ENCODE data around the gene S1PR2. TPM values are rescaled to one million over a fixed set of nuclear protein-coding genes. Genes with fewer than 3 reads are reported as not detected.

The S1PR2 gene
- total and polyA plus RNA-seq, 9 of the 15 experiments (the other 6 are each of a cell fraction or from before 2014, with no cell fraction given): 1.5 to 3.9 (median 2.0) TPM

DNA sequence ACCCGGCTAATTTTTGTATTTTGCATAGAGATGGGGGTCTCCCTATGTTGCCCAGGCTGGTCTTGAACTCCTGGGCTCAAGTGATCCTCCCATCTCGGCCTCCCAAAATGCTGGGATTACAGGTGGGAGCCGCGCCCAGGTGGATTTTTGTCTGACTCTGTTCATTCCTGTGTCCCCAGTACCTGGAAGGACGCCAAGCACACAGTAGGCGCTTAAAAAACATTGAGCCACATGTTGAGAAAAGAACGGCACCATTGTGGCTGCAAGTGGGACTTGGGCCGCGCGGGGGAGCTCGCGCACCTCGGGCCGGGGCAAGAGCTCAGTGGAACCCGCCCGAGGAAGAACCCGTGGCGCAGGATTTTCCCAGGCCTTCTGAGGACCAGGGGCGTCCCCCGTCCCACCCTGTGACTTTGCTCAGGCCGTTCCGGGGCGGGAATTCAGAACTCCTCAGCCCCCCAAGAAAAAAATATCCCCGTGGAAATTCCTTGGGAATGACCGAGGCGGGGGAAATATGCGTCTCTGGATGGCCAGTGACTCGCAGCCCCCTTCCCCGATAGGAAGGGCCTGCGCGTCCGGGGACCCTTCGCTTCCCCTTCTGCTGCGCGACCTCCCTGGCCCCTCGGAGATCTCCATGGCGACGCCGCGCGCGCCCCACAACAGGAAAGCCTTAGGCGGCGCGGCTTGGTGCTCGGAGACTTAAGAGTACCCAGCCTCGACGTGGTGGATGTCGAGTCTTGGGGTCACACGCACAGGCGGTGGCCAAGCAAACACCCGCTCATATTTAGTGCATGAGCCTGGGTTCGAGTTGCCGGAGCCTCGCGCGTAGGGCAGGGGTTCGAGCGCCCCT lies 38.4 kb upstream of the S1PR2 start (continued):
- TF ChIP-seq RCOR1 (IDR thresholded peaks at IDR 0.05; ENCODE audit: borderline replicate concordance in 1 of 2, low read depth in 2 of 2, low read length in 2 of 2): peak; percentile 26 to 50; a peak in 3 of 4 replicates
- TF ChIP-seq FOXP4 (CRISPR knock-in tag; IDR thresholded peaks at IDR 0.05; ENCODE audit: borderline replicate concordance): no peak
- 0 out of 2 replicates have a peak, but pooled peaks have one; percentile 28 for TF ChIP-seq ERF (CRISPR knock-in tag; IDR thresholded peaks at IDR 0.05)
- TF ChIP-seq JUND (IDR thresholded peaks at IDR 0.05; ENCODE audit: borderline replicate concordance, low read depth, low read length): no peak; the same call in 1 of the 2 replicates
- TF ChIP-seq JUND (tag; IDR thresholded peaks at IDR 0.05; ENCODE audit: borderline replicate concordance, low read depth, low read length): peak; percentile 32; the same call in 1 of the 3 replicates
- TF ChIP-seq, protein P1, sequence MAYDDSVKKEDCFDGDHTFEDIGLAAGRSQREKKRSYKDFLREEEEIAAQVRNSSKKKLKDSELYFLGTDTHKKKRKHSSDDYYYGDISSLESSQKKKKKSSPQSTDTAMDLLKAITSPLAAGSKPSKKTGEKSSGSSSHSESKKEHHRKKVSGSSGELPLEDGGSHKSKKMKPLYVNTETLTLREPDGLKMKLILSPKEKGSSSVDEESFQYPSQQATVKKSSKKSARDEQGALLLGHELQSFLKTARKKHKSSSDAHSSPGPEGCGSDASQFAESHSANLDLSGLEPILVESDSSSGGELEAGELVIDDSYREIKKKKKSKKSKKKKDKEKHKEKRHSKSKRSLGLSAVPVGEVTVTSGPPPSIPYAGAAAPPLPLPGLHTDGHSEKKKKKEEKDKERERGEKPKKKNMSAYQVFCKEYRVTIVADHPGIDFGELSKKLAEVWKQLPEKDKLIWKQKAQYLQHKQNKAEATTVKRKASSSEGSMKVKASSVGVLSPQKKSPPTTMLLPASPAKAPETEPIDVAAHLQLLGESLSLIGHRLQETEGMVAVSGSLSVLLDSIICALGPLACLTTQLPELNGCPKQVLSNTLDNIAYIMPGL (CRISPR knock-in tag; IDR thresholded peaks at IDR 0.05): 0 out of 2 replicates have a peak, but pooled peaks have one; percentile 40
- TF ChIP-seq, protein P2, sequence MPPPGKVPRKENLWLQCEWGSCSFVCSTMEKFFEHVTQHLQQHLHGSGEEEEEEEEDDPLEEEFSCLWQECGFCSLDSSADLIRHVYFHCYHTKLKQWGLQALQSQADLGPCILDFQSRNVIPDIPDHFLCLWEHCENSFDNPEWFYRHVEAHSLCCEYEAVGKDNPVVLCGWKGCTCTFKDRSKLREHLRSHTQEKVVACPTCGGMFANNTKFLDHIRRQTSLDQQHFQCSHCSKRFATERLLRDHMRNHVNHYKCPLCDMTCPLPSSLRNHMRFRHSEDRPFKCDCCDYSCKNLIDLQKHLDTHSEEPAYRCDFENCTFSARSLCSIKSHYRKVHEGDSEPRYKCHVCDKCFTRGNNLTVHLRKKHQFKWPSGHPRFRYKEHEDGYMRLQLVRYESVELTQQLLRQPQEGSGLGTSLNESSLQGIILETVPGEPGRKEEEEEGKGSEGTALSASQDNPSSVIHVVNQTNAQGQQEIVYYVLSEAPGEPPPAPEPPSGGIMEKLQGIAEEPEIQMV (tag; conservative IDR thresholded peaks at IDR 0.05; ENCODE audit: low read depth): no peak
- TF ChIP-seq ZNF121 (CRISPR knock-in tag; conservative IDR thresholded peaks at IDR 0.05): peak; percentile 50; the same call in 1 of the 2 replicates
- TF ChIP-seq HEY1 (CRISPR knock-in tag; IDR thresholded peaks at IDR 0.05; ENCODE audit: borderline replicate concordance): no peak
- no peak for TF ChIP-seq ZNF76 (CRISPR knock-in tag; IDR thresholded peaks at IDR 0.05; ENCODE audit: borderline replicate concordance)
- TF ChIP-seq CC2D1A (IDR thresholded peaks at IDR 0.05): peak; percentile 80
- peak in 2 of 3 experiments; percentile 55 to 71 for TF ChIP-seq YY1 (IDR thresholded peaks at IDR 0.05; ENCODE audit: borderline replicate concordance in 1 of 3, control insufficient read depth in 1 of 3, extremely low read depth in 1 of 3, insufficient read depth in 3 of 3, insufficient read length in 1 of 3, insufficient replicate concordance in 2 of 3, low read depth in 1 of 3, low read length in 2 of 3)
- 0 out of 2 replicates have a peak, but pooled peaks have one; percentile 21 for TF ChIP-seq CBFB (CRISPR knock-in tag; IDR thresholded peaks at IDR 0.05)
- peak; percentile 25; the same call in 1 of the 2 replicates for TF ChIP-seq SMARCA5 (IDR thresholded peaks at IDR 0.05)
- TF ChIP-seq ZFX (CRISPR knock-in tag; IDR thresholded peaks at IDR 0.05): peak; percentile 21; the same call in 1 of the 2 replicates
- peak; percentile 84 for TF ChIP-seq MYC (IDR thresholded peaks at IDR 0.05; ENCODE audit: low read depth, low read length)
- peak; percentile 66; the same call in 1 of the 2 replicates for TF ChIP-seq MYC (CRISPR knock-in tag; IDR thresholded peaks at IDR 0.05; ENCODE audit: borderline replicate concordance, low read depth)
- peak; percentile 41; the same call in 1 of the 2 replicates for TF ChIP-seq CXXC5 (CRISPR knock-in tag; IDR thresholded peaks at IDR 0.05)
- TF ChIP-seq HDGF (IDR thresholded peaks at IDR 0.05): 0 out of 2 replicates have a peak, but pooled peaks have one; percentile 49
- TF ChIP-seq ZKSCAN8 (CRISPR knock-in tag; IDR thresholded peaks at IDR 0.05): peak; percentile 95
- no peak for TF ChIP-seq ZNF41 (CRISPR knock-in tag; conservative IDR thresholded peaks at IDR 0.05)

Data from K562 (cell line).